Skeletal muscle satellite cell (primary cell): ENCODE data around the gene FNDC10.
"Not testable (repeated sequence)": the region's sequence is repeated elsewhere in the genome, so short reads cannot be mapped to it uniquely, and the experiment has no call there.

ENCODE experiments used
- H3K27me3 ChIP-seq: 2 replicates; pipeline ENCODE4 v1.7.0; 2013; ENCODE audit warnings: low read length; ENCODE audit not compliant: control insufficient read depth, insufficient read depth
- H3K36me3 ChIP-seq: 2 replicates; pipeline ENCODE4 v1.7.0; 2013; ENCODE audit warnings: mild to moderate bottlenecking, control low read depth, low read length; ENCODE audit not compliant: insufficient read depth
- H3K4me1 ChIP-seq: 2 replicates; pipeline ENCODE4 v1.7.0; 2013; ENCODE audit warnings: low read length; ENCODE audit not compliant: control insufficient read depth, insufficient read depth
- H3K4me2 ChIP-seq: 2 replicates; pipeline ENCODE4 v1.7.0; 2013; ENCODE audit warnings: mild to moderate bottlenecking, low read length
- H3K4me3 ChIP-seq: 2 replicates; pipeline ENCODE4 v1.7.0; 2013; ENCODE audit warnings: low read length
- H3K9ac ChIP-seq: 2 replicates; pipeline ENCODE4 v1.7.0; 2013; ENCODE audit warnings: mild to moderate bottlenecking, low read depth, low read length, moderate library complexity
- H3K9me3 ChIP-seq: replicated peaks from 2 replicates; pipeline ENCODE4 v1.7.0; 2013; ENCODE audit warnings: mild to moderate bottlenecking, control low read depth, low read length

Gene FNDC10

DNA sequence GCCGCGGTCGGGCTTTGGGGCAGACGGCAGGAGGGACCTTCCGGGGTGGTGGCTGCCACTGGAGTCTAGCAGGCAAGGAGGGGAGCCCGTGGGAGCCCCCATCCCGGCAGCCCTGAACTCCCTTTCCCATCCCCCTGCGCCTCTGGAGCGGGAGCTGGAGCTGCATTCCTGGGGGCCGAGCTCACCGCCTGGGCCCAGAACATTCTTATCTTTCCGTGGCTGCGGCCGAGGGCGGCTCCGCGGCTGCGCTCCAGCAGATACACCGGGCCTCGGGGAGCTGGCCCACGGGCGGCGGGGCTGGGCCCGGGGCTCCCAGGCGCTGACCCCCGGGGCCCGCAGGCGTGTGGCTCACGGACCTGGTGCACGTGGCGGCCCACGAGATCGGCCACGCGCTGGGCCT, 33.5 kb upstream of the FNDC10 start:
- not testable (repeated sequence) for H3K9ac ChIP-seq, H3K4me1 ChIP-seq, H3K27me3 ChIP-seq, H3K4me2 ChIP-seq, H3K9me3 ChIP-seq, H3K4me3 ChIP-seq, H3K36me3 ChIP-seq

DNA sequence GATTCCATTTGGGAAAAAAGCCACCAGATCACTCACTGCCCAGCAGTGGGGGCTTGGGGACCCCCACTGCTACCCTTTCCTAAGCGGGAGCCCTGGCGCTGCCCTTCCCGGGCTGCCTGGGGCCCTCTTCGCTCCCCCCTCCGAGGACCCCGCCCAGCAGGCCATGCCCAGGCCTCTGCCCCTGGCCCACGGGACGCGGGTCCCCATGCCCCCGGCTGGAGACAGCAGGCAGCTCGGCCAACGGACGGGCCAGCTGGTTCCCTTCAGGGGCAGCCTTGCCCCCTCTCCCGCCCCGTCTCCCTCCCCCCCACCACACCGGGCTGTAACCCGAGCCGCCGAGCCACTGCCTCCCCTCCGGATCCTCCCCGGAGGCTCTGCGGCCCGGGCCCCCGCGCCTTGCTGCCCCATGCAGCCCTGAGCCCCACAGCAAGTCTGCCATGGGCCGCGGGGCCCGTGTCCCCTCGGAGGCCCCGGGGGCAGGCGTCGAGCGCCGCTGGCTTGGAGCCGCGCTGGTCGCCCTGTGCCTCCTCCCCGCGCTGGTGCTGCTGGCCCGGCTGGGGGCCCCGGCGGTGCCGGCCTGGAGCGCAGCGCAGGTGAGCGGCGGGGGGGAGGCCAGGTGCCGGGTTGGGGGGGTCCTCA, 32.0 kb upstream of the FNDC10 start, which contains the start of gene MMP23B:
Gene MMP23B, plus strand, starts transcription at position 392 of the 639 bp plus-strand sequence. Its CDS starts 46 bp downstream, at position 438.
- no peak within 1 kb of the TSS for H3K4me2 ChIP-seq
- no peaks in the 10 kb centered on the region for H3K9me3 ChIP-seq
- peaks cover 3% of the 10 kb centered on the region for H3K27me3 ChIP-seq
- peaks cover 2% of the 10 kb centered on the region for H3K36me3 ChIP-seq
- no peak within 1 kb of the TSS for H3K4me3 ChIP-seq
- H3K4me1 ChIP-seq: no peaks in the 10 kb centered on the region
- no peak within 1 kb of the TSS for H3K9ac ChIP-seq

DNA sequence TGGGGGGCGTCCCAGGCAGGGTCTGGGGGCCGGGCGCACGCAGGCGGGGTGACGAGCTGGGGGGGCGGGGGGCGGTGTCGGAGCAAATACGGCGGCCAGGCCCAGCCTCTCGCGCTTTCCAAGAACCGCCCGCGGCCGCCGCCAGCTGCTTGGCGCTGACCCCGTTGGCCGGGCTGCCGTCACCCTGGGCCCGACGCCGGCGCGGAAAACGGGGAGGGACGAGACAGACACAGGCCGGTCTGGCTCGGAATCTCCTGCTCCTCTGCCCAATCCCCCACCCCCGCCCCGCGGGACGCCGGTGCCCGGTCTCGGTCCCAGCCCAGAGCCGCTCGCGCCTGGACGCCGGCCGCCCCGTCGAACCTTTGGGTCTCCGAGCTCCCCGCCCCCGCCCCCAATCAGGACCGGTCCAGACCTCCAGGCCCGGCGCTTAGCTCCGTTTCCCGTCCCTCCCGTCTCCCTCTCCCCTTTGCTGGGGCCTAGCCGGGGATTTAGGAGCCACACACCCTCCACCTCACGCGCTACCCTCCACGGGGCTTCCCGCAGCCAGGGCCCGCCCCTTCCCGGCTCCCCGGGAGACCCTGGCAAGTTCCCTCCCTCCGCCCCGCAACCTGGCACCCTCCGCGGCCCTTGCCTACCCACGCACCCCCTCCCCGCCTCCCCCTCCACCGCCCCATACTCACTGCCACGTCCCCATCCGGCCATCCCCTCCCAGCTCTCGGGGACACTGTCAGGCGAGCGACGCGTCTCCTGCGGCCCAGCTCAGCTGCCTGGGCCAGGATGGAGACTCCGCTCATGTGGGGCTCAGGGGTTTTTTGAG, 31.2 kb upstream of the FNDC10 start:
- Histone ChIP-seq H3K4me1 (no peaks in the 10 kb centered on the region), H3K4me3 (no peak overlapping the region), H3K9ac (no peak overlapping the region), H3K9me3 (no peaks in the 10 kb centered on the region), H3K4me2 (no peak overlapping the region), H3K36me3 (no peaks in the 10 kb centered on the region), H3K27me3 (peaks cover 3% of the 10 kb centered on the region)

DNA sequence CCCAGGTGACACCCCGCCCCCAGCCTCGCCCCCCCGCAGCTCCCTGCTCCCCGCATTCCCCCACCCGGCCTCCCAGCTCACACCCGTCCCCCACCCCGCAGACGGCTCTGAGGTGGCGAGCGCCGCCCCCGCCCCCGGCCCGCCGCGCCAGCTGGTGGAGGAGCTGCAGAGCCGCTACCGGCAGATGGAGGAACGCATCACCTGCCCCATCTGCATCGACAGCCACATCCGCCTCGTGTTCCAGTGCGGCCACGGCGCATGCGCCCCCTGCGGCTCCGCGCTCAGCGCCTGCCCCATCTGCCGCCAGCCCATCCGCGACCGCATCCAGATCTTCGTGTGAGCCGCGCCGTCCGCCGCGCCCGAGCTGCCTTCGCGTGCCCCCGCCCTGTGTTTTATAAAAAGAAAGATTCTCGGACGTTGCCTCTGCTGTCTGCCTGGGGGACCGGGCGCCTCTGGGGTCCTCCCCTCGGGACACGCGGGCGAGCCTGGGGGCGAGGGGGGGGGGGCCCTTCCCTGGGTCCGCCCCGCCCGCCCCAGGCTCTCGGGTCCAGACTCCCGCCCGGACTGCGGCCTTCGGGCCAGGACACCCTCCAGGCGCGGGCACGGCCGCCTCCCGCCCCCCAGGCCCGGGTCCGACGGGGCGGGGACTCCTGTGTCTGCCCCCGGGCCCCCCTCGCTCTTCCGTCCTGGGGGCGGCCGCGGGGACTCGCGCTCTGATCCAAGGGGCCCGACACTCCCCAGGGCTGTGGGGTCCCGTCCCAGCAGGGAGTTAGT, 30.4 kb upstream of the FNDC10 start:
- Histone ChIP-seq H3K9ac (no peak overlapping the region), H3K4me2 (no peak overlapping the region), H3K9me3 (no peaks in the 10 kb centered on the region), H3K4me3 (no peak overlapping the region), H3K4me1 (no peaks in the 10 kb centered on the region), H3K27me3 (peaks cover 3% of the 10 kb centered on the region), H3K36me3 (no peaks in the 10 kb centered on the region)

DNA sequence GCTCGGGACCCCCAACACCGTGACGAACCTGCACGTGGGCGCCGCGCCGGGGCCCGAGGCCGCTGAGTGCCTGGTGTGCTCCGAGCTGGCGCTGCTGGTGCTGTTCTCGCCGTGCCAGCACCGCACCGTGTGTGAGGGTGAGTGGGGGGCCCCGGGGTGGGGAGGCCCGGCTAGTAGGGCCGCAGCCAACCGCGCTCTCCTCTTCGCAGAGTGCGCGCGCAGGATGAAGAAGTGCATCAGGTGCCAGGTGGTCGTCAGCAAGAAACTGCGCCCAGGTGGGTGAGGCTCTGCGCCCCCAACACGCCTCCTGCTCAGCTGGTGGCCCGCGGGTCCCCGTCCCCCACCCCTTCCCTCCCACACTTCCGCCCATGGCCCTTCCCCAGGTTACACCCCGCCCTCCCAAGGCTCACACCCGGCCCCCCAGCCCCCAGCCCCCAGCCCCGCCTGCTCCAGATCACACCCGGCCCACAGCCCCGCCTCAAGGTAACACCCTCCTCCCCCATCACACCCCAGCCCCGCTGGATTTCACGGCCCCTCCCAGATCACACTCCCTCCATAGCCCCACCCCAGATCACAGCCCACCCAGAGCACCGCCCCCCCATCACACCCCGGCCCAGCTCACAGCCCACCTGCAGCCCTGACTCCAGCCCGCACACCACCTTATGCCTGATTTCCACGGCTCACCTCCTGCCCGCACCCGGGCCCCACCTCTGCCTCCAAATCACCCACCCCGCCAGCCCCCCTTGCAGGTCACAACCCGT, 29.7 kb upstream of the FNDC10 start:
- Histone ChIP-seq H3K9me3 (no peaks in the 10 kb centered on the region), H3K4me3 (no peak overlapping the region), H3K27me3 (peaks cover 3% of the 10 kb centered on the region), H3K36me3 (no peaks in the 10 kb centered on the region), H3K4me2 (no peak overlapping the region), H3K4me1 (no peaks in the 10 kb centered on the region), H3K9ac (no peak overlapping the region)

DNA sequence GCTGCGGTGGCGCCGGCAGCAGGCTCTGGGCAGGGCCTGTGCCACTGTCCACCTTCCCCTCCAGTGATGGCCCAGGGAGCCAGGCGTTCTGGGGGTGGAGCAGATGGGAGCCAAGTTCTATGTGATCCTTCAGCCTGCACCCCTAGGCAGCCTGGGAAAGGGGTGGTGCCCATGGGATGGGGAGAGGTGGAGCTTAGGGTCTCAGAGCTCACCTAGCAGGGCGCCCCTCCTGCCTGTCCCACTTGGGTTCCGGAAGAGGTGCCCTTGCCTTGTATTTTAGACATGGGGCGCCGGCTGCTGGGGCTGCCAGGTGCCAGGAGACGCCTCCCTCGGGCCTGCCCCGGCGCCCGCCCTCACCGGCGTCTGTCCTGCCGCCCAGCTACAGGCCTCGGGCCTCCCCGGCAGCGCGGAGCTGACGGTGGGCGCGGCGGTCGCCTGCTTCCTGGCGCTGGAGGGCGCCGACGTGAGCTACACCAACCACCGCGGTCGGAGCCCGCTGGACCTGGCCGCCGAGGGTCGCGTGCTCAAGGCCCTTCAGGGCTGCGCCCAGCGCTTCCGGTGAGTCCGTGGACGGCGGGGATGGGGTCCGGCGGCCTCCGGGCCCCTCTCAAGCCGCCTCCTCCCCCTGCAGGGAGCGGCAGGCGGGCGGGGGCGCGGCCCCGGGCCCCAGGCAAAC, 29.0 kb upstream of the FNDC10 start:
- H3K4me3 ChIP-seq: no peak overlapping the region
- no peaks in the 10 kb centered on the region for H3K4me1 ChIP-seq
- H3K4me2 ChIP-seq: no peak overlapping the region
- no peak overlapping the region for H3K9ac ChIP-seq
- H3K27me3 ChIP-seq: peaks cover 3% of the 10 kb centered on the region
- no peaks in the 10 kb centered on the region for H3K36me3 ChIP-seq
- H3K9me3 ChIP-seq: no peaks in the 10 kb centered on the region

DNA sequence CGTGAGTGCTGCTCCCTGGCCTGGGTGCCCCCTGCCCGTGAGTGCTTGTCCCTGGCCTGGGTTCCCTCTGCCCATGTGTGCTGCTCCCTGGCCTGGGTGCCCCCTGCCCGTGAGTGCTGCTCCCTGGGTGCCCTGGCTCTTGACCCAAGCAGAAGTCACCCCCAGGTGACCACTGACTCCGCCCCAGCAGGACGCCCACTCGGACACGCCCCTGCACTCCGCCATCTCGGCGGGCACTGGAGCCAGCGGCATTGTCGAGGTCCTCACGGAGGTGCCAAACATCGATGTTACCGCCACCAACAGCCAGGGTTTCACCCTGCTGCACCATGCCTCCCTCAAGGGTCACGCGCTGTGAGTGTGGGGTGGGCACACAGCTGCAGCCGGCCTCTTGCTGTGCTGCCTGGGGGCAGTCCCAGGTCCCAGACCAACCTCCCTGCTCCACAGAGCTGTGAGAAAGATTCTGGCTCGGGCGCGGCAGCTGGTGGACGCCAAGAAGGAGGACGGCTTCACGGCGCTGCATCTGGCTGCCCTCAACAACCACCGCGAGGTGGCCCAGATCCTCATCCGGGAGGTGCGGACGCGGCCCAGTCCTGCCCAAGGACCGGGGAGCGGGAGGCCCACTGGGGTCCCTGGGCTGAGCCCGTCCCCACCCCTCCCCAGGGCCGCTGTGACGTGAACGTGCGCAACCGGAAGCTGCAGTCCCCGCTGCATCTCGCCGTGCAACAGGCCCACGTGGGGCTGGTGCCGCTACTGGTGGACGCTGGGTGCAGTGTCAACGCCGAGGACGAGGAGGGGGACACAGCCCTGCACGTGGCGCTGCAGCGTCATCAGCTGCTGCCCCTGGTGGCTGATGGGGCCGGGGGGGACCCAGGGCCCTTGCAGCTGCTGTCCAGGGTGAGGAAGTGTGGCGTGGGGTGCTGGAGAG, 28.2 kb upstream of the FNDC10 start:
- no peaks in the 10 kb centered on the region for H3K9me3 ChIP-seq
- H3K4me1 ChIP-seq: no peaks in the 10 kb centered on the region
- H3K9ac ChIP-seq: no peak overlapping the region
- peaks cover 3% of the 10 kb centered on the region for H3K27me3 ChIP-seq
- no peaks in the 10 kb centered on the region for H3K36me3 ChIP-seq
- H3K4me2 ChIP-seq: no peak overlapping the region
- no peak overlapping the region for H3K4me3 ChIP-seq

DNA sequence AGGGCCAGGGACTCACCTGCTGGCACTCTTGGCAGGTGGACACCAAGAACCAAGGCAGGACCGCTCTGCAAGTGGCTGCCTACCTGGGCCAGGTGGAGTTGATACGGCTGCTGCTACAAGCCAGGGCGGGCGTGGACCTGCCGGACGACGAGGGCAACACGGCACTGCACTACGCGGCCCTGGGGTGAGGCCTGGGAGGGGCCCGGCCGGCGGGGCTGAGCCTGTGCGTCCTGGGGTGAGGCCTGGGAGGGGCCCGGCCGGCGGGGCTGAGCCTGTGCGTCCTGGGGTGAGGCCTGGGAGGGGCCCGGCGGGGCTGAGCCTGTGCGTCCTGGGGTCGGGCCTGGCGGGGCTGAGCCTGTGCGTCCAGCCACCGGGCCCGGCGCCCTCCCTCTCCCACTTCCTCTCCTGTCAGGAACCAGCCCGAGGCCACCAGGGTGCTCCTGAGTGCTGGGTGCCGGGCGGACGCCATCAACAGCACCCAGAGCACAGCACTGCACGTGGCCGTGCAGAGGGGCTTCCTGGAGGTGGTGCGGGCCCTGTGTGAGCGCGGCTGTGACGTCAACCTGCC, 27.4 kb upstream of the FNDC10 start:
- Histone ChIP-seq H3K36me3 (no peaks in the 10 kb centered on the region), H3K9me3 (no peaks in the 10 kb centered on the region), H3K4me3 (no peak overlapping the region), H3K4me1 (peaks cover 2% of the 10 kb centered on the region), H3K4me2 (no peak overlapping the region), H3K27me3 (peaks cover 3% of the 10 kb centered on the region), H3K9ac (no peak overlapping the region)

DNA sequence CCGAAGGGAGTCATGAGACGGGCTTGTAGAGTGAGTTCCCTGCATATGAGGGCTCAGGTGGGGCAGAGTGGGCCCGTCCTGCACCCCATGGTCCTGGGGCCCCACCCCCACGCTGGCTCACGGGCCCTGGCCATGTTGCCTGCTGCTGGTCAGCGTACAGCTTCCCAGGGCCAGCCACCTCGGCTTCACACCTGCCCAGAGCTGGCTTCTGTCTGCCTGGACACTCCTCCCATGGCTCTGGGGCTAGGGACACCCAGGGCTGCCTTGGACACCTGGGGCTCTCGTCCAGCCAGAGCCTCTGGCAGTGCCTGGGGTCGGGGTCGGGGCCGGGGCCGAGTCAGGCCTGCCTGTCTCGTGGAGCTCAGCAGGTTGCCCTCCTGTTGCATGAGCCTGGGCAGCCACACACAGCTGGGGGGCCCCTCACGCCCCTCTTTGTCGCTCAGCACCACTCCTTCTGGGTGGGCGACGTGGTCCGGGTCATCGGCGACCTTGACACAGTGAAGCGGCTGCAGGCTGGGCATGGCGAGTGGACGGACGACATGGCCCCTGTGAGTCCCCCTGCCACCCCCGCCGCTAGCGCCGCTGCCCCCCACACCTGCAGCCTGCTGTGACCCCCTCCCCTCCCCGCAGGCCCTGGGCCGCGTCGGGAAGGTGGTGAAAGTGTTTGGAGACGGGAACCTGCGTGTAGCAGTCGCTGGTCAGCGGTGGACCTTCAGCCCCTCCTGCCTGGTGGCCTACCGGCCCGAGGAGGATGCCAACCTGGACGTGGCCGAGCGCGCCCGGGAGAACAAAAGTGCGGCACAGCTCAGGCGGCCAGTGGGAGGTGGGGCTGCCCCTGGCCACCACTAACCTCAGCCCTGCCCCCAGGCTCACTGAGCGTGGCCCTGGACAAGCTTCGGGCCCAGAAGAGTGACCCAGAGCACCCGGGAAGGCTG, 26.5 kb upstream of the FNDC10 start:
- Histone ChIP-seq H3K36me3 (no peaks in the 10 kb centered on the region), H3K27me3 (no peaks in the 10 kb centered on the region), H3K9ac (no peak overlapping the region), H3K9me3 (no peaks in the 10 kb centered on the region), H3K4me1 (peaks cover 5% of the 10 kb centered on the region), H3K4me3 (no peak overlapping the region), H3K4me2 (no peak overlapping the region)
